Stimulated activated CD8-positive, alpha-beta memory T cell treated with anti-CD3 and anti-CD28 coated beads, Interleukin-7, amount 100 ng/mL, for 48 hours (primary cell): ENCODE measurements around the gene HMCN2.
"Not testable (repeated sequence)": the region's sequence is repeated elsewhere in the genome, so short reads cannot be mapped to it uniquely, and the experiment has no call there.

Source experiments
- DNase-seq, 2 donors: peaks; one replicate each; pipeline ENCODE4 v3.0.0-alpha.2; 2020; ENCODE audit warnings: low read depth in 1 of 2; ENCODE audit errors: extremely low read depth in 1 of 2

Gene HMCN2

DNA sequence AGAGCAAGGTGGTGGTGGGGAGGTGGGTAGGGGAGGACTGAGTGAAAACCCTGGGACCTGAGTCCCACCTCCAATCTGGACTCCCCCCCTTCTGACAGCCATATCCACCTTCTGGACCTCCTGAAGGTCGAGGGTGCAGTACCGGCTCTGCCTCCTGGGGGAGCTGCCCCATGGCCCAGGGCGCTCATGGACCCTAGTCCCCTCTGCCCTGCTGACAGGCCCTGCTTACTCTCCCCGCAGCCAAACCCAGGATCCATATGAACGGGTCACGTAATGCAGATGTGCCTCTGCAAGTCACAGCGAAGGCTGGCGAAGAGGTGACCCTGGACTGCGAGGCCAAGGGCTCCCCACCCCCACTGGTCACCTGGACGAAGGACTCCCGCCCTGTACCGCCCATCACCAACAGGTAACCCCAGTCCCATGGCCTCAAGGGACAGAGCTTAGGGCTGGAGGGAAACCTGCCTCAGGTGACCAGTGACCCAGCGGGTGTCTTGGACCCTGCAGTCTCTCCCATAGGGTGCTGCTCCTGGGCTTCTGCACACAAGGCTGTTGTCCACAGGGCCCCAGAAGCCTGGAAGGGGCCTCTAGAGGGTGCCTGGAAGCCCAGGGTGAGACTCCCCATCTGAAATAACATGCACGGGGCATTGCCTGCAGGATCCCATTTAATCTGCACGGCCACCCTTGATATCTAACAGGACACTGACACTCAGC, 61.7 kb downstream of the HMCN2 start:
- DNase-seq: no peak

DNA sequence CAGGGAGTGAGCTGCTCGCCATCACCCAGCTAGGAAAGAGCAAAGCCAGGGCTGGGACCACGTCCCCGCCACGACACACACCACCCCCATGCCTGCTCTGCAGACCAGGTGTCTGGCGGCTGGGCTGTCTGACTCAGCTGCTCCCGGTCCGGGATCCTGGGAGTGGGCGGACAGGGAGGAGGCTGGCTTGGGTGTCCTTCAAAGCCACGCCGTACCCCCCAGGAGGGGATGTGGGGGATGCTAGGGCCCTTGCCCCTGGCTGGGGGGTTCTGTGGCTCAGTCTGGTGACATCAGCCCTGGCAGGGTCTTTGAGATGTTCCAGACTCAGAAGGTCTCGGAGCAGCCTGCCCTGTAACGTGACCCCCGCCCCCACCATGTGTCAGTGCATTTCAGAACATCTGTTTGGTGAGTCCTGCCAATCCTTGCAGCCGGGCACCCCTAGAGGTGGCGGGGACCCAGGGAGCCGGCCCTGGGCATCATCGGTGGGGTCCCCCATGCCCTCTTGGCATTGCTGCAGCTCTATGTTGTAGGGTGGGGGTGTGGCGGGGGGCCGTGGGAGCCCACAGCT, 62.3 kb downstream of the HMCN2 start:
- no peak for DNase-seq

DNA sequence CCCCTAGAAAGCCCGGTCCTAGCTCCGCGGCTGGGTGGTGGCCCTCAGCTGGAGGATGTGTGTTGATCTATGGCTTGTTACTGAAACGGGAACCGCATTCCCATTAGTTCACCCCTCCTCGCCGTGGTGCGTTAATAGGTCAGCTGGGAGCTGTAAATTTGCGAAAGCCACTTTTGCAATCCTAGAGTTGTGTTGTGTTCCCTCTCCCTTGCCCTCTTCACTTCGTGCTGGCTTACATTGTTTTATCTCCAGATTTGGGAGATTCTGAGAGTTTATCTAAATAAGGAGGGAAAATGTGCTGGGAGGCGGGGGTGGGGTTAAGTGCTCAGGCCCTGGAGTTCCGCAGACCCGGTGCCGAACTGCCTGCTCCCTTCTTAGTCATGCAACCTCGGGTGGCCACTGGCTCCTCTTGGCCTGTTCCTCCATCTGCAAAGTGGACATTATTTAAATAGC, 62.8 kb downstream of the HMCN2 start:
- DNase-seq: no peak

DNA sequence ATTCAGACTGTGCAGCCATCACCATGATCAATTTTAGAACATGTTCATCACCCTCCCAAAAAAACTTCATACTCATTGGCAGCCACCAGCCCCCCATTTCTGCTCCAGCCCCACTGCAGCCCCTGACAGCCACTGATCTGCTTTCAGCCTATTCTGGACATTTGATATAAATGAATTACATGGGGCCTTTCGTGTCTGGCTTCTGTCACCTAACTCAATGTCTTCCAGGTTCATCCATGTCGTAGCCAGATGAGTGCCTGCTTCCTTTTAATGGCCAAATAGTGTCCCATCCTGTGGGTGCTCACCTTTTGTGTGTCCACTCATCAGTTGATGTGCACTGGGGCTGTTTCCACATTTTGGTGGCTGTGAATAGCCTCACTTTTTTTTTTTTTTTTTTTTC, 63.5 kb downstream of the HMCN2 start:
- DNase-seq: no peak

DNA sequence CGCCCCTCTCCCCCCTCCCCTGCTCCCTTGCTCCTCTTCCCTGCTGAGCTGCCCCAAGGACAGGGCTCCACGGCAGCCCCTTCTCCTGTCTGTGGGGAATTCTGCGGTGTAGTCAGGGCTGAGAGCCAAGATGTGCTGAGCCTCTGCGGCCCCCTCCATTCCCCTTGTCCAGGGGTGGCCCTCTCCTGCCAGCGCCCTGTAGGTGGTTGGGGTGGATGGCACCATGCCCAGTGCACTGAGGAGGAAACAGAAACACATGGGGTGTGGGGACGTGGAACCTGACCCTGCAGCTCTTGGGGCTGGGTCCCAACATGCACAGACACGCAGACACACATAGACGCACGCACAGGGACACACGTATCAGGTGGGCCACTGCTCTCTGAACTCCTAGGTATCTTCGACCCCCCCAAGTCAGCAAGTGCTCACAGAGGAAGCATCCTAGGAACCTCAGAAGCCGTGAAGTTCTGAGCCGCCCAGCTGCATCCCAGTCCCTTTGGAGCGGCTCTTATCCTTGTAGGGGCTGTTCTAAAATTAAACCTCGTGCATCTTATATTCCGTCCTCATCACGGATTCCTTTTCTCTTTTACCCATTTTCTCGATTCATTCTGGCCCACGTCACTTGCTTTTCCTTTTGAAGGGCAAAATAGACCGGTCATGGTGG, 64.8 kb downstream of the HMCN2 start:
- DNase-seq: no peak

DNA sequence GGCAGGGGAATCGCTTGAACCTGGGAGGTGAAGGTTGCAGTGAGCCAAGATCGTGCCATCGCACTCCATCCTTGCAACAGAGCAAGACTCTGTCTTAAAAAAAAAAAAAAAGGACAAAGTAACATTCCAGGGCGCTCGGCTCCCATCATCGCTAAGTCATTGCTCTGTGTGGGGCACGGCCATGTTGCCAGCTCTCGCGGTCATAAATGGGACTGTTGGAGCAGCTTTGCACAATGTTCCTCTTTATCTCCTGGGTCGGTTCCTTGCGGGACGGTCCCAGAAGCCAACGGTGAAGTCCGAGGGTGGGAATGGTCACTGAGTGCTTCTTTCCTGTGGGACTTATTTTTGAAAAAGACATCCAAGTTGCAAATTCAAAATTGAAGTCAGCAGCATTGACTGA, 65.5 kb downstream of the HMCN2 start:
- DNase-seq: no peak

DNA sequence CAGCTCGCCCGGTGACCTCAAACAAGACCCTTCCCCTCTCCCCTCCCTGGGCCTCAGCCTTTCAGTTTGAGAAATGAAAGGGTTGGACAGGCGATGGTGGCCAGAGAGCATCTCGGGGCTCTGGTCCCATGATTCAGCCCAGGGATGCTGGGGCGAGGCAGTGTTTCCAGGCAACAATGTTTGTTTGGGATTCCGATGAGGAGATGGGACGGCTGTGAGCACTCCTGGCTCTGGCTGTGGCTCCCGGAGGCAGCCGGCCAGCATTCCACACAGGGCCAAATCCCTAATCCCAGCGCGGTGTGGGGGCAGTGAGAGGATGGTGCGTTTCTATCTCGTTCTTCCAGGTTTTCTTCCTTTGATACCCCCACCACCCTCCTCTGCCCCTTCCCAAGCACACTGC, 66.0 kb downstream of the HMCN2 start:
- DNase-seq: no peak

DNA sequence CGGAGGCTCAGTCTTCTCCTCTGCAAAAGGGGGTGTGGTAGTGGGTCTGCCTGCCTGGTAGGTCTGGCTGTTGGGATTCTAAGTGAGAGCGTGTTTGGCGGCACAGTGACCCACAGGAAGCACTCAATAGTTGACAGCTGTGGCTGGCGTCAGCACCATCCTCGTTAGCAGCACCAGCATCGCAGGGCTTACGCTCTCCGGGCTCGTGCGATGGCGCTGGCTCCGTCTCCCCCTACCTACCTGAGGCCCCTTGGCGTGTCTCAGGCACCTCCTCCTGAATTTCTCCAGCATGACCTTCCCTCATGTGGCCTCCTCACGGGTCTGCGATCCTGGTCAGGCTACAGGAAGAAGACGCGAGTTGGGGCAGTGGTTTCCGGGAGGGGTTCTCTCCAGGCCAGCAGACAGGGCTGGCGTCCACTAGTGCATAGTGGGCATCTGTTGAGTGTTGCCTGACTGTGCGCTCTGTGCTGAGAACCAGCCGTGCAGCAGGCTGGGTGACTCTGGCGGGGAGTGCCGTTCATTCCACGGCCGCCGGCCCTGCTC, 66.9 kb downstream of the HMCN2 start:
- no peak for DNase-seq

DNA sequence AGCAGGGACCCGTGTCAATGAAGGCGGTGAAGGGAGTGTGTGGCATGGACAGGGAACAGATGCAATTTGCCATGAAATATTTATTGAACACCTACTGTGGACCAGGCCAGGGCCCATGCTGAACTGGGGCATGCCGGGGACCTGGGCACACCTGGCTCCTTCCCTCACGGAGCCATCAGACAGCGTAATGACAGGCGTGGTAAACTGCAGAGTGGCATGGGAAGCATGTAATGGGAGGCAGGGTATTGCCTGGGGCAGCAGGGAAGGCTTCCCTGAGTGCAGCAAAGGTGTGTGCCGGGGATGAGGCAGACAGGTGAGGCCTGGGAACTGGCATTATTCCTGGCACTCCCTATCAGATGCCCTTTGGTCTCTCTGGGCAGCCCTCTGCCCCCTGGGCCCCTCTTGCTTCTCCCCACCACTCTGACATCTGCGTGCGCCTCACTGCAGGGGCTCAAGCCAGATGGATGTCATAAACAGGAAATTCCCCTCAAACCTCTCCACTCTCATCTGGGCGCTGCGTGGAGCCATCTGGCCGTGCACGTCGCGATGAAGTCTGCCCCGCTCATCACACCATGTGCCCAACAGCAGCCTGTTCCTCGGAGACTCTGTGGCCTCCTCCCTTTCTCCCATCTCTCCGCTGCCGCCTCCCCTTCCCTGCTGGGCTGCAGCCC, 67.6 kb downstream of the HMCN2 start:
- no peak for DNase-seq

DNA sequence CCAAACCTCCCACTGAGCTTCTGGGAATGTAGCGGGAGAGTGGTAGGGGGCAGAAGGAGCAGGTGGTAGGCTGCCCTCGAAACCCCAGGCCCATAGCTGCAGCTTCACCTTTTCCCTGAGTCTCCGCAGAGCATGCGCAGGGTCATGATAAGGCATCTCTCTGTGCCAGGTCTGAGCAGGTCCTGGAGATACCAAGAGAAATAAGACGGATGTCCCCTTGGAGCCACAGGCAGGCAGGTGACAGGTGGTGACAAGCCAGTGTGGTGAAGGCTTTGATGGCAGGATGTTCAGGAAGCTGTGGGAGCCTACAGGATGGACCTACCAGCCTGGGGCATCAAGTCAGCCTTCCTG, 68.1 kb downstream of the HMCN2 start:
- no peak for DNase-seq

DNA sequence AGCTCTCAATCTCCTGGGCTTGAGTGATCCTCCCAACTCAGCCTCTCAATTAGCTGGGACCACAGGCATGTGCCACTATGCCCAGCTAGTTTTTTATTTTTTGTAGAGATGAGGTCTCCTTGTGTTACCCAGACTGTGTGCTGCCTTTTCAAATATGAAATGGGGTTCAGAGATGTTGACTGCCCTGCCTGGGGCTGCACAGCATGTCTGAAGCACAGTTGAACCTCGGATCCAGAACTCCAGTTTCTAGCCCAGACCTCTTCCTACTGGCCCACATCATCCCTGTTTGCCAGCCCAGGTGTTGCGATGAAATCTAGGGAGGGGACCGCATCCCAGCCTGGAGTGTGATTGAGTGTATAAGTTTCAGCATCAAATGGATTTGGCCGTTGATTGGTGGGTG, 69.4 kb downstream of the HMCN2 start:
- no peak for DNase-seq

DNA sequence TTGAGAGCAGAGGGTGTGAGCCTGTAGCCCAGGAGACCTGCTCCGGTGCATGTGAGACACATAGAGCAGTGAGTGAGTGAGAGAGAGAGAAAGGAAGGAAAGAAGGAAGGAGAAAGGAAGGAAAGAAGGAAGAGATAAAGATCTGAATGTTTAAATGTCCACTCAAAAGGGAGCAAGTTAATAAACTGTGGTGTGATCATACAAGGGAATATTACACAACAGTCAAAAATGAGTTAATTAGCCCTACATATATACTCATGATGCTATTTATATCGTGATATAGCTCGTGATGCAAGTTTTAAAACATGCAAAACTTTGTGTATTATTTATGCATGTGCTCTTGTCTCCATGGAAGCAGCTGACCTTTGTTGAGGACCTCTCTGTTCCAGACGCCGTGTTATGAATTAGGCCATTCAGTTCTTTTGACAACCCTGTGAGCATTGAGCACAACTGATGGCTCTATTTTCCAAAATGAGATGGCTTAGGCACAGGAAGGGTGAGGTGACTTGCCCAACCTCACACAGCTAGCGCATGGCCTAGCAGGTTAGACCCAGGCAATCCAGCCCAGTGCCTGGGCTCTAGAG, 70.6 kb downstream of the HMCN2 start:
- no peak for DNase-seq

DNA sequence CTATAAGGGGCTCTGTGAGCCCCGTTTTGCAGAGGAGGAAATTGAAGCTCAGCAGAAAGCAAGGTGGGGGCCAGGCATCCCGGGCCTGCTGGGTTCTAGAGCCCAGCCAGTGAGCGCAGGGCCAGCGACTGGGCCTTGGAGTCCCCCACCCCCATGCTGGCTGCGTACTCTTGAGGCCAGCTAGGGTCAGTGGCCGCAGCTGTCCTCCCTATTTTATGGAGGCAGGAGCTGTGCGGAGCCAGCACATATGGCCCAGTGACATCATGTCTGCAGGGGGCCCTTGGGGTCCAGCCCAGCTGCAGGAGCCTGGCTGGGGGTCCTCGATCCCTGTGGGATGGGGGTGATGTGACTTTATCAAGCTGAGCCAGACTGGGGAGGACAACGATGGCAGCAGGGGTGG, 71.3 kb downstream of the HMCN2 start:
- DNase-seq: no peak

DNA sequence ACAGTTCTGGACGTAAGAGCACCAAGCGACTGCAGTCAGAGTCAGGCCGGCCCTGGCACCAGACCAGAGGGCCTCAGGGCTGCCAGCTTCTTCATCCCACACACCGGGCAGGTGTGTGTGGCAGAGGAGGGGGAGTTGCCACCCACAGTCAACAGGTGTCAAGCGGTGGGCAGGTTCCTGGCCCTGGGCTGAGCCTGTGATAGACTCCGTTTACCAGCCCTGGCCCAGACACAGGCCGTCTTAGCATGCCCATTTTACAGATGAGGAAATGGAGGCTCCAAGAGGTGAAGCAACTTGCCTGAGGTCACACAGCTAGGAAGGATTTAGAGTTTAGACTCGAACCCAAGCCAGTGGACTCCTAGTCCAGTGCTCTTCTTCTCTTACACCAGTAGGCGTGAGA, 71.8 kb downstream of the HMCN2 start:
- DNase-seq: no peak

DNA sequence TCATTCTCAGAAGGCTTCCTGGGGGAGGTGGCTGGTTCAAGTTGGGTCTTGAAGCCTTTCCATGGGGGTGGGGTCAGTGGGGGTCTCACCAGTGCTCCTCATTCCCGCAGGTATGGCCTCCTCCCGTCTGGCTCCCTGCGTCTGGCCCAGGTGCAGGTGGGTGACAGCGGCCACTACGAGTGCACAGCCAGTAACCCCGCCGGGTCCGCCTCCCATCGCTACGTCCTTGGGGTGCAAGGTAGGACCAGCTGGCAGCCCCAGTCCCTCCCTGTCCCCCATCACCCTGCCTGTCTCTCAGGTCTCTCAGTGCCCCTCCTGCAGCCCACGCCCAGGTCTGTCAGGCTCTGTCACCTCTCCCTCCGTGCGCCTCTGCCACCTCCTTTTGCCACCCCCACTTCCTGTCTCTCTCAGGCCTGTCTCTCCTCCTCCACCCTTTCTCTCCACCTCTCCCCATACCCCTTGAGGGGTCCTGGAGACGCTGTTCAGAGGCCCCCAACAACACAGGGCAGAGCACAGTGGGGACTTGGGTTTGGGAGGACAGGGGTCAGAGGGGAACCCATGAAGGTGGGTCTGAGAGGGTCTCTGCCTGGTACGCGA, 72.3 kb downstream of the HMCN2 start:
- DNase-seq: no peak

DNA sequence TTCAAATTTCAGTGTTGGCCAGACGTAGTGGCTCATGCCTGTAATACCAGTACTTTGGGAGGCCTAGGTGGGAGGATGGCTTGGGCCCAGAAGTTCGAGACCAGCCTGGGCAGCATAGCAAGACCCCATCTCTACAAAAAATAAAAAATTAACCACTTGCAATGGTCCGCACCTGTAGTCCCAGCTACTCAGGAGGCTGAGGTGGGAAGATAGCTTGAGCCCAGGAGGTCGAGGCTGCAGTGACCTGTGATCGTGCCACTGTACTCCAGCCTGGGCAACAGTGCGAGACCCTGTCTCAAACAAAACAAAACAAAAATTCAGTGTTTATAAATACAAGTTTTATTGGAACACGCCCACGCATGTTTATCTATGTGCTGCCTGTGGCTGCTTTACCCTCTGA, 73.3 kb downstream of the HMCN2 start:
- DNase-seq: not testable (repeated sequence)

DNA sequence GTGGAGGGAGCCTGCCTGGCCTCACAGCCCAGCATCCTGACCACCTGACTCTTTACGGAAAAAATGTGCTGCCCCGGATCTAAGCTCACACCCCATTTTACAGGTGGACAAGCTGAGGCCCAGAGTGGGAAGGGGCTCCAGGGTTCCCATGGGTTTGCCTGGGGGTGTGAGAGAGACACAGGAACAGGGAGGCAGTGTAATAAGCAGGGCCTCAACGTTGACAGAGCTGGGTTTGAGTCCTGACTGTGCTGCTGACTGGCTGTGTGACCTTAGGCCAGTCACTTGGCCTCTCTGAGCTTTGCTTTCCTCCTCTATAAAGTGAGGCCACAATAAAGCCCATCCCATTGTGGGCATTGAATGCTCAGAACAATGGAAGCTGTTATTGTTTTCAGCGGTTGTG, 73.7 kb downstream of the HMCN2 start:
- DNase-seq: no peak

DNA sequence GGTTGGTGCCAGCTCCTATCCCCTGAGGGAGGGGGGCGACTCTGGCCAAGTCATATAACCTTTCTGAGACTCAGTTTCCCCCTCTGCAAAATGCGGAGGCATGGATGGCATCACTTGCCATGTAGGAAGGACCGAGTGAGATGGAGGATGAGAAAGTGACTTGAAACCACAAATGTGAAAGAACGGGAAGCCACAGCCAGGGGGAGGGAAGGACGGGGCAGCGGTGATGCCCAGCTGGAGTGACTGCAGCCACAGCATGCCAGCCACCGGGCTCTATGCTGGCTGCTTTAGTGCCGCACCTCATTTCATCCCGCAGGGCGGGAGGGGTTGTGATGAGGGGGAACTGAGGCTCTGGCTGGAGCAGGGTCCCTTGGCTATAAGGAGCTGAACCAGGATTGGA, 74.5 kb downstream of the HMCN2 start:
- DNase-seq: no peak

DNA sequence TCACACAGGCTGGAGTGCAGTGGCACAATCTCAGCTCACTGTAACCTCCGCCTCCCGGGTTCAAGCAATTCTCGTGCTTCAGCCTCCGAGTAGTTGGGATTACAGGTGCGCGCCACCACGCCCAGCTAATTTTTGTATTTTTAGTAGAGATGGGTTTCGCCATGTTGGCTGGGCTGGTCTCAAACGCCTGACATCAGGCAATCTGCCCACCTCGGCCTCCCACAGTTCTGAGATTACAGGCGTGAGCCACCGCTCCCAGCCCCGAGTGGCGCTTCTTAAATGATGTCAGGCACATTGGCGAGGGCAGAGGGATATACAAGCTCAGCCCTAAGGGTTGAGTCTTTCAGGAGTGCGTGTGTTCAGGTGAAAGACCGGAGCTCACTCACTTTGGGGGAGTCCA, 75.0 kb downstream of the HMCN2 start:
- DNase-seq: not testable (repeated sequence)

DNA sequence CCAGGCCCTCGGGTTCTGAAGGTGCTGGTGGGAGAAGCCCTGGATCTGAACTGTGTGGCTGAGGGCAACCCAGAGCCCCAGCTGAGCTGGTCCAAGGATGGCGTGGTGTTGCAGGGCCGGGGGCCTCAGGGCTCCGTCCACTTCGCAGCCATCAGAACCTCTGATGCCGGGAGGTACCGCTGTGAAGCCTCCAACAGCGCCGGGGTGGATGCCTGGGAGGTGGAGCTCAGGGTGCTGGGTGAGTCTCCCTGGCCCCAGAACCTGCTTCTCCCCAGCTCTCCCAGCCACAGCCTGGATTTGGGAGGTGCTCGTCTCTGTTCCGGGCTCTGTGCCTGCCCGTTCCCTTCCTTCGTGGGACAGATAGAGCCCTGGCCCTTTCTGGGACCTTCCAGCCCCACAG, 75.6 kb downstream of the HMCN2 start:
- no peak for DNase-seq
